HEK293 (cell line): Measurements from ENCODE around the gene NDUFA8.
"Not testable (repeated sequence)": the region's sequence is repeated elsewhere in the genome, so short reads cannot be mapped to it uniquely, and the experiment has no call there.

Experiments used
- CTCF ChIP-seq: fragments of 450-650 bp; formaldehyde crosslinking; IDR thresholded peaks from 2 replicates; pipeline ENCODE4 v1.5.1; 2016; ENCODE audit warnings: missing biosample characterization, missing genetic modification characterization
- ZBTB7A ChIP-seq: fragments of 450-650 bp; formaldehyde crosslinking; IDR thresholded peaks from 2 replicates; pipeline ENCODE4 v1.5.1; 2016; ENCODE audit warnings: low read depth, missing biosample characterization, missing genetic modification characterization
- ZNF549 ChIP-seq: fragments of 450-650 bp; IDR thresholded peaks from 2 replicates; pipeline ENCODE4 v1.5.1; 2018; ENCODE audit warnings: missing biosample characterization, missing genetic modification characterization, mild to moderate bottlenecking, inconsistent platforms, moderate library complexity

GRCh38 chr9:122117241-122117640 lies 42.3 kb downstream of the NDUFA8 start:
- TF ChIP-seq ZNF549, CTCF, ZBTB7A (tag by site-specific recombination): not testable (repeated sequence)
